ENCODE measurements around the gene SNU13. TPM values are rescaled to one million over a fixed set of nuclear protein-coding genes. Genes with fewer than 3 reads are reported as not detected.
"Not testable (repeated sequence)": the region's sequence is repeated elsewhere in the genome, so short reads cannot be mapped to it uniquely, and the experiment has no call there.

Gene SNU13
- total RNA-seq, 1 experiment from 2014 or later: 283 TPM

DNA sequence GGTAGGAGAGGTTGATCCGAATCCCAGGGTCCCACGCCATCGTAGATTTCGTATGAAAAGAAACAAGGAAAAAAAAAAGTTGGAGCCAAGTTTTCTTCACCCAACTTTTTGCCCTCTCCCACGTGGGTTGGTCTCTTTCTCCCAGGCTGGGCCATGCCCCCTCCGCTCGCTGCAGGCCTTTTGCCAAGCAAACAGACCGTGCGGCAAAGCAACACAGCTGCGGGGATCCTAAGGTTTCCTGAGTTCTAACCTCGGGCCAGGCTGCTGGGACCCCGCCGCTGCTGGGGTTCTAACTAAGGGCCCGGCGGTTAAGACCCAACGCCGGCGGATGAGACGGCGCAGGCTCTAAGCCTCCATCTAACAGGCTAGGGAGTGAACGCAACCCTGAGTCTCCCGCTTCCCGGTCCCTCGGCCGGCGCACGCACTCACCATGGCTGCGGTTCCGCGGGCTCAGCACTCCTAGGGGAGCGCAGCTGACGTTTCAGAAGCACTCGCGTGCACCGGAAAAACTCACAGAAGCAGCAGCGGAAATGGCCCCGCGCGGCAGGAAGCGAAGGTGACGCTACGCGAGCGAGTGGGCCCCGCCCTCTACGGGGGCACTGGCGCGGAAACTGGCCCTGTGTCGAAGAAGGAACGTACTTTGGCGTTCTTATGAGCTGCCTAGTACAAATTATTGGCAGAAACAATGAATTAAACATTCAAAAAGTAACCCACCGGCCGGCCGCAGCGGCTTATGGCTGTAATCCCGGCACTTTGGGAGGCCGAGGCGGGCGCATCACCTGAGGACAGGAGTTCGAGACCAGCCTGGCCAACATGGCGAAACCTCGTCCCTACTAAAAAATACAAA is at the start of gene SNU13 (continued):
- TF ChIP-seq, protein P1, sequence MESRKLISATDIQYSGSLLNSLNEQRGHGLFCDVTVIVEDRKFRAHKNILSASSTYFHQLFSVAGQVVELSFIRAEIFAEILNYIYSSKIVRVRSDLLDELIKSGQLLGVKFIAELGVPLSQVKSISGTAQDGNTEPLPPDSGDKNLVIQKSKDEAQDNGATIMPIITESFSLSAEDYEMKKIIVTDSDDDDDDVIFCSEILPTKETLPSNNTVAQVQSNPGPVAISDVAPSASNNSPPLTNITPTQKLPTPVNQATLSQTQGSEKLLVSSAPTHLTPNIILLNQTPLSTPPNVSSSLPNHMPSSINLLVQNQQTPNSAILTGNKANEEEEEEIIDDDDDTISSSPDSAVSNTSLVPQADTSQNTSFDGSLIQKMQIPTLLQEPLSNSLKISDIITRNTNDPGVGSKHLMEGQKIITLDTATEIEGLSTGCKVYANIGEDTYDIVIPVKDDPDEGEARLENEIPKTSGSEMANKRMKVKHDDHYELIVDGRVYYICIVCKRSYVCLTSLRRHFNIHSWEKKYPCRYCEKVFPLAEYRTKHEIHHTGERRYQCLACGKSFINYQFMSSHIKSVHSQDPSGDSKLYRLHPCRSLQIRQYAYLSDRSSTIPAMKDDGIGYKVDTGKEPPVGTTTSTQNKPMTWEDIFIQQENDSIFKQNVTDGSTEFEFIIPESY (IDR thresholded peaks at IDR 0.05; ENCODE audit: extremely low read depth, insufficient replicate concordance, low read length): peak; percentile 46
- TF ChIP-seq MAX (IDR thresholded peaks at IDR 0.05): peak; percentile 95

- not testable (repeated sequence) for H3K79me2 ChIP-seq (ENCODE audit: insufficient read depth, low read length); H3K9ac ChIP-seq (ENCODE audit: low read length); BruUV-seq (replicated peaks)
Measured at GRCh38 chr22:41733241-41733640, 44.6 kb upstream of the SNU13 start.

More at GRCh38 chr22:41733241-41733640, 44.6 kb upstream of the SNU13 start:
- H3K4me3 ChIP-seq (replicated peaks in 1 of 2; ENCODE audit: low read depth in 1 of 2, low read length in 2 of 2); H3K9me3 ChIP-seq (ENCODE audit: control insufficient read depth in 1 of 2, insufficient read depth in 1 of 2, low read depth in 1 of 2, low read length in 2 of 2); H2AFZ ChIP-seq (ENCODE audit: low read depth, low read length, poor library complexity, severe bottlenecking); DNase-seq (ENCODE audit: low read depth, low spot score); H3K4me1 ChIP-seq (ENCODE audit: control insufficient read depth in 1 of 2, insufficient read depth in 2 of 2, low read length in 2 of 2); ATAC-seq; H4K20me1 ChIP-seq (ENCODE audit: insufficient read depth); H3K9me2 ChIP-seq (ENCODE audit: insufficient read depth); intact Hi-C loops (cut with micrococcal nuclease); H3K27ac ChIP-seq (ENCODE audit: low read depth, low read length); H3K4me2 ChIP-seq (ENCODE audit: low read length); H3K27me3 ChIP-seq (ENCODE audit: insufficient read depth, low read length); H3K36me3 ChIP-seq (ENCODE audit: control insufficient read depth in 1 of 2, insufficient read depth in 2 of 2, low read length in 2 of 2); RAD21 ChIA-PET (ENCODE audit: low non-redundant PET in 1 of 2, low total read pairs in 2 of 2, uncharacterized antibody in 2 of 2, unreplicated experiment in 2 of 2): not testable (repeated sequence)
- ChIA-PET CTCF (interaction anchor here (1.8 kb wide), 1 partner anchor 14 kb away, joined by 4 read pairs; no protein-coding TSS in a partner anchor), POLR2A (interaction anchor here (0.7 kb wide), 1 partner anchor 99 kb away, joined by 4 read pairs; no protein-coding TSS in a partner anchor)
